Measurements from ENCODE around the gene PATL1.

GRCh38 chr11:59629996-59630395 is 38.8 kb downstream of the PATL1 start:
- TF ChIP-seq CTCF (IDR thresholded peaks at IDR 0.05) (no peak), TCF7L2 (IDR thresholded peaks at IDR 0.05; ENCODE audit: low read depth, low read length) (no peak)

Measured in Panc1 (cell line).